ENCODE measurements around the gene PROSER2.

DNA sequence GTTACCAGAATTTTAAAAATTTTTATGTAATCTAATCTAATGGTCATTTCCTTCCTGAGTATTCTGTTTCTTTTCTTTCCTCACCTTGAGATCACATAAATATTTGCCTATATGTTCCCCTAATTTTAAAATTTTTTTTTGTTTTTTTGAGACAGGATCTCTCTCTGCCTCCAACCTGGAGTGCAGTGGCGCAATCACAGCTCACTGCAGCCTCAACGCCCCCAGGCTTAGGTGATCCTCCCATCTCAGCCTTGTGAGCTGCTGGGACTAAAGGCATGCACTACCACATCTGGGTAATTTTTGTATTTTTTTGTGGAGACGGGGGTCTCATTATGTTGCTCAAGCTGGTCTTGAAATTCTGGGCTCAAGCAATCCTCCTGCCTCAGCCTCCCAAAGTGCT is 4.1 kb upstream of the PROSER2 start:
- TF ChIP-seq POLR2A (IDR thresholded peaks at IDR 0.05), result no peak
- TF ChIP-seq, protein P1, sequence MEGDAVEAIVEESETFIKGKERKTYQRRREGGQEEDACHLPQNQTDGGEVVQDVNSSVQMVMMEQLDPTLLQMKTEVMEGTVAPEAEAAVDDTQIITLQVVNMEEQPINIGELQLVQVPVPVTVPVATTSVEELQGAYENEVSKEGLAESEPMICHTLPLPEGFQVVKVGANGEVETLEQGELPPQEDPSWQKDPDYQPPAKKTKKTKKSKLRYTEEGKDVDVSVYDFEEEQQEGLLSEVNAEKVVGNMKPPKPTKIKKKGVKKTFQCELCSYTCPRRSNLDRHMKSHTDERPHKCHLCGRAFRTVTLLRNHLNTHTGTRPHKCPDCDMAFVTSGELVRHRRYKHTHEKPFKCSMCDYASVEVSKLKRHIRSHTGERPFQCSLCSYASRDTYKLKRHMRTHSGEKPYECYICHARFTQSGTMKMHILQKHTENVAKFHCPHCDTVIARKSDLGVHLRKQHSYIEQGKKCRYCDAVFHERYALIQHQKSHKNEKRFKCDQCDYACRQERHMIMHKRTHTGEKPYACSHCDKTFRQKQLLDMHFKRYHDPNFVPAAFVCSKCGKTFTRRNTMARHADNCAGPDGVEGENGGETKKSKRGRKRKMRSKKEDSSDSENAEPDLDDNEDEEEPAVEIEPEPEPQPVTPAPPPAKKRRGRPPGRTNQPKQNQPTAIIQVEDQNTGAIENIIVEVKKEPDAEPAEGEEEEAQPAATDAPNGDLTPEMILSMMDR (IDR thresholded peaks at IDR 0.05), result no peak

Measured in ovary (tissue), 3 donors.